ENCODE results near the gene FBXO21. TPM values are rescaled to one million over a fixed set of nuclear protein-coding genes. Genes with fewer than 3 reads are reported as not detected.
A peak's percentile ranks its signal among the peaks of the same experiment; 100 is the strongest.

The FBXO21 gene
- total RNA-seq, 3 donors from 2014 or later (not counting 1 experiment from before 2014, with no cell fraction given), result 39.8 to 48.8 (median 39.9) TPM

DNA sequence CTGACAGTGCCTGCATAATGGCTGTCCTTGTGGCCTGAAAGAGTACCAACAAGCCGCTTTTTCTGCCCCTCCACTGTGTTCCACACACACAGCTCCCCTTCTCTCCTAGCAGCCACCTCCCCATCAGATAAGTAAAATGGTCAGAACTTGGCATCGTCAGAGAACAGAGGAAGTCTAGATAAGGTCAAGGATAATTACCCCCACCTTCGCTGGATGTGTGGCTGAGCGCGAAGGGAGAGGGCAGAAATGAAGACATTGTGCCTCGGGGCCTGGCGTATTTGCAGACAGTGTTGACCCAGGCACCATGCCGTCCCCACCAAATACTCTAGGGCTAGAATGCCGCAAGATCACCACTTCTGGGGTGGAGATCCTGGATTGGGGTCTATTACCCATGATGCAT, 30.6 kb downstream of the FBXO21 start:
- Mint-ChIP-seq H3K27ac (no peak overlapping the region), H3K4me1 (peaks cover 0 to 12% of the 10 kb centered on the region in 2 donors), H3K4me3 (no peak overlapping the region), H3K9me3 (no peaks in the 10 kb centered on the region), H3K36me3 (peaks cover 41% of the 10 kb centered on the region), H3K27me3 (ENCODE audit: low read depth in 2 of 2) (no peaks in the 10 kb centered on the region)
- WGBS (ENCODE audit: insufficient coverage), result 97% methylated on average over 8 of the region's 9 CpGs
- H3K4me1 ChIP-seq (ENCODE audit: control insufficient read depth, insufficient read depth, low read length), result no peaks in the 10 kb centered on the region
- H3K27ac ChIP-seq (ENCODE audit: low read length), result no peak overlapping the region
- no peaks in the 10 kb centered on the region for H3K9me3 ChIP-seq (ENCODE audit: control insufficient read depth, insufficient read depth, low read length)
- peaks cover 81% of the 10 kb centered on the region for H3K36me3 ChIP-seq (ENCODE audit: control insufficient read depth, insufficient read depth, low read length)
- TF ChIP-seq, protein P1, sequence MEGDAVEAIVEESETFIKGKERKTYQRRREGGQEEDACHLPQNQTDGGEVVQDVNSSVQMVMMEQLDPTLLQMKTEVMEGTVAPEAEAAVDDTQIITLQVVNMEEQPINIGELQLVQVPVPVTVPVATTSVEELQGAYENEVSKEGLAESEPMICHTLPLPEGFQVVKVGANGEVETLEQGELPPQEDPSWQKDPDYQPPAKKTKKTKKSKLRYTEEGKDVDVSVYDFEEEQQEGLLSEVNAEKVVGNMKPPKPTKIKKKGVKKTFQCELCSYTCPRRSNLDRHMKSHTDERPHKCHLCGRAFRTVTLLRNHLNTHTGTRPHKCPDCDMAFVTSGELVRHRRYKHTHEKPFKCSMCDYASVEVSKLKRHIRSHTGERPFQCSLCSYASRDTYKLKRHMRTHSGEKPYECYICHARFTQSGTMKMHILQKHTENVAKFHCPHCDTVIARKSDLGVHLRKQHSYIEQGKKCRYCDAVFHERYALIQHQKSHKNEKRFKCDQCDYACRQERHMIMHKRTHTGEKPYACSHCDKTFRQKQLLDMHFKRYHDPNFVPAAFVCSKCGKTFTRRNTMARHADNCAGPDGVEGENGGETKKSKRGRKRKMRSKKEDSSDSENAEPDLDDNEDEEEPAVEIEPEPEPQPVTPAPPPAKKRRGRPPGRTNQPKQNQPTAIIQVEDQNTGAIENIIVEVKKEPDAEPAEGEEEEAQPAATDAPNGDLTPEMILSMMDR (IDR thresholded peaks at IDR 0.05), result no peak
- DNase-seq, result no peak
- no peak for ATAC-seq
- H3K27me3 ChIP-seq (ENCODE audit: control insufficient read depth, insufficient read depth, low read length), result no peaks in the 10 kb centered on the region
- no peak overlapping the region for H3K4me3 ChIP-seq (ENCODE audit: low read length)
- intact Hi-C loops (cut with micrococcal nuclease), result no loop called here

DNA sequence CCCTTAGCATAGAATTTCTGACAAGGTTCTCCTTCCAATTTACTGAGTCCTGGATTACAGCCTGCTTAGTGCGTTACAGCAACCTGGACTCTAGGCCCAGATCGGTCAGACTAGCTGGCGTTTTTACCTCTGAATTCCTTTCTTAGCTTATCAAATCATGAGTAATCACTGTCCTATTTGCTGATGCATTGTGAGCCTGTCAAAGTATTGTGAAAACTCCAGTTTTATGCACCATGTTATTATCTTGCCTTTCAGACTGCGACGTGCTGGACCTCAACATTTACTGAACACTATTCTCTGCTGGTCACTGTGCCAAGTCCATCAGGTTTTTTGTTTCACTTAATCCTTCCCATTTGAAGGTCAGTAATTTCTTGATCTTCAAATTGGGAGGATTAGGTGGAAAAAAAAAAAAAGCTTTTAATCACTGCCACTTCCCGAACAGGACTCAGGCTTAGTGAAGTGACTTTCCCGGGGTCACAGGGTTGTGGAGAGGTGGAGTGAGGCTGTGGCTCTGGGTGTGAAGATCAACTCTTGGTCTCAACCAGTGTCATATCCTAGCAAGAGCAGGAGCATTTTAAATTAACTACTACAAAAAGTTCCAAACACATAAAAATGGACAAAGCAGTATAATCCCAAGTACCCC, 31.2 kb downstream of the FBXO21 start:
- DNase-seq (no peak), ATAC-seq (no peak)

DNA sequence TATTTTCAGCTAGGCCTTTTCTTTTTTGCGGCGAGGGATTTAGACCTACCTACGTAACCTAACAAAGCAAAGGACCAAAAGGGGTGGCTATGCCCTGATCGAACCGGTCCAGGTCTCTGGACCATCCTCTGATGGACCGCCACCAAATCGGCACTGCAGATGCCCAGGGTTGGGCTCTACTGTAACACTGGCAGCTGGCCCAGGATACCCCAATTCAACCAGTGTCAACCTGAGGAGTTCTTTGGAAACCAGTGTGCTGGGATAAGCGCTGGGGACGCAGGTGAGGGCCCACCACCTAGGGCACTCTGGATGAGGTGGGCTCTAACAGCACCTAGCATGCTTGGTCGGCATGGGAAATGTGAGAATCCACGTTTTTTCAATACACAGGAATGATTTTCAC, 32.2 kb downstream of the FBXO21 start:
- ATAC-seq (no peak), DNase-seq (no peak)
- Mint-ChIP-seq H3K4me1 (peaks cover 0 to 14% of the 10 kb centered on the region in 2 donors), H3K4me3 (no peak overlapping the region), H3K27ac (peak overlapping the region in 1 of 2 donors; percentile 46), H3K9me3 (no peaks in the 10 kb centered on the region), H3K27me3 (ENCODE audit: low read depth in 2 of 2) (no peaks in the 10 kb centered on the region), H3K36me3 (peaks cover 41% of the 10 kb centered on the region)
- no peak overlapping the region for H3K27ac ChIP-seq (ENCODE audit: low read length)
- H3K4me1 ChIP-seq (ENCODE audit: control insufficient read depth, insufficient read depth, low read length), result no peaks in the 10 kb centered on the region
- intact Hi-C loops (cut with micrococcal nuclease), result no loop called here
- WGBS (ENCODE audit: insufficient coverage), result 97% methylated on average over 11 of the region's 11 CpGs
- no peaks in the 10 kb centered on the region for H3K9me3 ChIP-seq (ENCODE audit: control insufficient read depth, insufficient read depth, low read length)
- H3K36me3 ChIP-seq (ENCODE audit: control insufficient read depth, insufficient read depth, low read length), result peaks cover 79% of the 10 kb centered on the region
- H3K27me3 ChIP-seq (ENCODE audit: control insufficient read depth, insufficient read depth, low read length), result no peaks in the 10 kb centered on the region
- no peak overlapping the region for H3K4me3 ChIP-seq (ENCODE audit: low read length)
- TF ChIP-seq, protein P1 (IDR thresholded peaks at IDR 0.05), result no peak

More for the DNA sequence above, 31.2 kb downstream of the FBXO21 start:
- no peaks in the 10 kb centered on the region for H3K27me3 ChIP-seq (ENCODE audit: control insufficient read depth, insufficient read depth, low read length)
- Mint-ChIP-seq H3K36me3 (peaks cover 41% of the 10 kb centered on the region), H3K9me3 (no peaks in the 10 kb centered on the region), H3K27me3 (ENCODE audit: low read depth in 2 of 2) (no peaks in the 10 kb centered on the region), H3K27ac (no peak overlapping the region), H3K4me1 (peaks cover 0 to 12% of the 10 kb centered on the region in 2 donors), H3K4me3 (no peak overlapping the region)
- intact Hi-C loops (cut with micrococcal nuclease), result no loop called here
- no peaks in the 10 kb centered on the region for H3K9me3 ChIP-seq (ENCODE audit: control insufficient read depth, insufficient read depth, low read length)
- WGBS (ENCODE audit: insufficient coverage), result 97% methylated on average over 7 of the region's 7 CpGs
- H3K27ac ChIP-seq (ENCODE audit: low read length), result no peak overlapping the region
- no peak overlapping the region for H3K4me3 ChIP-seq (ENCODE audit: low read length)
- H3K4me1 ChIP-seq (ENCODE audit: control insufficient read depth, insufficient read depth, low read length), result no peaks in the 10 kb centered on the region
- TF ChIP-seq, protein P1 (IDR thresholded peaks at IDR 0.05), result no peak
- peaks cover 82% of the 10 kb centered on the region for H3K36me3 ChIP-seq (ENCODE audit: control insufficient read depth, insufficient read depth, low read length)

All from natural killer cell (primary cell).